HEK293 (cell line): ENCODE data around the gene STK11.

Experiments
- ATF2 ChIP-seq: fragments of 450-650 bp; formaldehyde crosslinking; IDR thresholded peaks from 2 replicates; pipeline ENCODE4 v1.5.1; 2016; ENCODE audit warnings: missing biosample characterization, missing genetic modification characterization, low read depth
- ELK4 ChIP-seq: IDR thresholded peaks from 2 replicates; pipeline ENCODE4 v1.6.1; 2011; ENCODE audit warnings: mild to moderate bottlenecking, low read depth, low read length, borderline replicate concordance
- GLI4 ChIP-seq: fragments of 450-650 bp; formaldehyde crosslinking; IDR thresholded peaks from 2 replicates; pipeline ENCODE4 v1.5.1; 2016; ENCODE audit warnings: missing biosample characterization, missing genetic modification characterization
- MYNN ChIP-seq: fragments of 450-650 bp; formaldehyde crosslinking; IDR thresholded peaks from 2 replicates; pipeline ENCODE4 v1.5.1; 2016; ENCODE audit warnings: missing biosample characterization, missing genetic modification characterization, borderline replicate concordance
- OSR2 ChIP-seq: fragments of 450-650 bp; formaldehyde crosslinking; IDR thresholded peaks from 2 replicates; pipeline ENCODE4 v1.5.1; 2016; ENCODE audit warnings: missing biosample characterization, missing genetic modification characterization
- OVOL3 ChIP-seq: fragments of 450-650 bp; formaldehyde crosslinking; IDR thresholded peaks from 2 replicates; pipeline ENCODE4 v1.5.1; 2016; ENCODE audit warnings: missing biosample characterization, missing genetic modification characterization
- SP2 ChIP-seq: fragments of 450-650 bp; formaldehyde crosslinking; IDR thresholded peaks from 2 replicates; pipeline ENCODE4 v1.5.1; 2016; ENCODE audit warnings: missing biosample characterization, missing genetic modification characterization
- SP3 ChIP-seq: fragments of 450-650 bp; formaldehyde crosslinking; IDR thresholded peaks from 2 replicates; pipeline ENCODE4 v1.5.1; 2016; ENCODE audit warnings: missing biosample characterization, missing genetic modification characterization
- SP7 ChIP-seq: fragments of 450-650 bp; formaldehyde crosslinking; IDR thresholded peaks from 2 replicates; pipeline ENCODE4 v1.5.1; 2016; ENCODE audit warnings: missing biosample characterization, missing genetic modification characterization
- TRIM28 ChIP-seq: IDR thresholded peaks from 2 replicates; pipeline ENCODE4 v1.6.1; 2011; ENCODE audit warnings: low read length, control low read depth, borderline replicate concordance
- ZBTB49 ChIP-seq: fragments of 450-650 bp; formaldehyde crosslinking; IDR thresholded peaks from 2 replicates; pipeline ENCODE4 v1.5.1; 2016; ENCODE audit warnings: missing biosample characterization, missing genetic modification characterization, low read depth
- ZNF404 ChIP-seq: fragments of 450-650 bp; formaldehyde crosslinking; IDR thresholded peaks from 2 replicates; pipeline ENCODE4 v1.5.1; 2017; ENCODE audit warnings: missing biosample characterization, missing genetic modification characterization
- ZNF514 ChIP-seq: fragments of 450-650 bp; formaldehyde crosslinking; IDR thresholded peaks from 2 replicates; pipeline ENCODE4 v1.5.1; 2016; ENCODE audit warnings: missing biosample characterization, missing genetic modification characterization
- ZNF530 ChIP-seq: fragments of 450-650 bp; formaldehyde crosslinking; IDR thresholded peaks from 2 replicates; pipeline ENCODE4 v1.5.1; 2016; ENCODE audit warnings: low read depth, missing biosample characterization, missing genetic modification characterization
- ZNF544 ChIP-seq: fragments of 450-650 bp; formaldehyde crosslinking; IDR thresholded peaks from 2 replicates; pipeline ENCODE4 v1.5.0; 2017; ENCODE audit warnings: missing biosample characterization, missing genetic modification characterization
- ZNF561 ChIP-seq: fragments of 450-650 bp; IDR thresholded peaks from 2 replicates; pipeline ENCODE4 v1.5.1; 2018; ENCODE audit warnings: missing biosample characterization, missing genetic modification characterization, borderline replicate concordance
- ZNF660 ChIP-seq: fragments of 450-650 bp; IDR thresholded peaks from 2 replicates; pipeline ENCODE4 v1.5.1; 2018; ENCODE audit warnings: missing biosample characterization, mild to moderate bottlenecking, missing genetic modification characterization
- ZNF704 ChIP-seq: fragments of 450-650 bp; formaldehyde crosslinking; IDR thresholded peaks from 2 replicates; pipeline ENCODE4 v1.5.1; 2016; ENCODE audit warnings: missing biosample characterization, missing genetic modification characterization
- ZNF76 ChIP-seq: fragments of 450-650 bp; formaldehyde crosslinking; IDR thresholded peaks from 2 replicates; pipeline ENCODE4; 2016; ENCODE audit warnings: low read depth, missing biosample characterization, missing genetic modification characterization, borderline replicate concordance
- ZNF785 ChIP-seq: fragments of 450-650 bp; formaldehyde crosslinking; IDR thresholded peaks from 2 replicates; pipeline ENCODE4 v1.5.1; 2016; ENCODE audit warnings: missing biosample characterization, missing genetic modification characterization
- ZNF830 ChIP-seq: fragments of 450-650 bp; IDR thresholded peaks from 2 replicates; pipeline ENCODE4 v1.5.0; 2018; ENCODE audit warnings: missing biosample characterization, missing genetic modification characterization, low read depth, mild to moderate bottlenecking, moderate library complexity
- ZNF837 ChIP-seq: fragments of 450-650 bp; formaldehyde crosslinking; IDR thresholded peaks from 2 replicates; pipeline ENCODE4 v1.5.1; 2016; ENCODE audit warnings: missing biosample characterization, missing genetic modification characterization
- ZNF843 ChIP-seq: fragments of 450-650 bp; formaldehyde crosslinking; IDR thresholded peaks from 2 replicates; pipeline ENCODE4 v1.5.1; 2016; ENCODE audit warnings: missing biosample characterization, missing genetic modification characterization
- ZSCAN30 ChIP-seq: fragments of 450-650 bp; IDR thresholded peaks from 2 replicates; pipeline ENCODE4 v1.5.1; 2018; ENCODE audit warnings: missing biosample characterization, mild to moderate bottlenecking, missing genetic modification characterization, moderate library complexity
- TF ChIP-seq, protein P1 (sequence below): fragments of 450-650 bp; formaldehyde crosslinking; optimal IDR thresholded peaks from 2 replicates; pipeline ENCODE3; 2016; ENCODE audit warnings: missing biosample characterization, mild to moderate bottlenecking, missing genetic modification characterization
- TF ChIP-seq, protein P2 (sequence below): fragments of 450-650 bp; formaldehyde crosslinking; IDR thresholded peaks from 2 replicates; pipeline ENCODE4 v1.5.1; 2016; ENCODE audit warnings: missing biosample characterization, missing genetic modification characterization
- TF ChIP-seq, protein P3 (sequence below): fragments of 450-650 bp; formaldehyde crosslinking; IDR thresholded peaks from 2 replicates; pipeline ENCODE4 v1.5.0; 2017; ENCODE audit warnings: missing biosample characterization, missing genetic modification characterization, borderline replicate concordance

The STK11 gene

DNA sequence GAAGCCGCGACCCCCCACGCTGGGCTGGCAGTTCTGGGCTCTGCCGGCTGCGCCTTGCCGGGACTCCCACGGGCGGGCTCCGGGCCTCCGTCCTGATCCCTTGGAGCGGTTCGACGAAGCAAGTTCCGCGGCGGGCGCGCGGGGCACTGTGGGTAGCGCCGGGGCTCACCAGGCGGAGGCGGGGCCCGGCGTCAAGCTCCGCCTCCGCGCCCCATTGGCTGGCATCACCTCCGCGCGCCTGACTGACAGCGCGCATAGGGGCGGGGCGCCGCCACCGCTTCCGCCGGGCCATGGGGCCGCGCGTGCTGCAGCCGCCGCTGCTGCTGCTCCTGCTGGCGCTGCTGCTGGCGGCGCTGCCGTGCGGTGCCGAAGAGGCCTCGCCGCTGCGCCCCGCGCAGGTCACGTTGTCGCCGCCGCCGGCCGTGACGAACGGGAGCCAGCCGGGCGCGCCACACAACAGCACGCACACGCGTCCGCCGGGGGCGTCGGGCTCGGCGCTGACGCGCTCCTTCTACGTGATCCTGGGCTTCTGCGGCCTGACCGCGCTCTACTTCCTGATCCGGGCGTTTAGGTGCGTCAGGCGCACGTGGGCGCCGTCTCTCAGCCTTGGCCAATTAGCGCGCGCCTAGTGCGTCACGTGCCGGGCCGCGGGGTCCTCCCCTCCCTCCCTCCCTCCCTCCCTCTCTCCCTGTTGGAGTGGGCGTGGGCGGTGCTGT is 69.8 kb downstream of the STK11 start, which contains the start of gene FAM174C (continued):
- TF ChIP-seq, protein P1, sequence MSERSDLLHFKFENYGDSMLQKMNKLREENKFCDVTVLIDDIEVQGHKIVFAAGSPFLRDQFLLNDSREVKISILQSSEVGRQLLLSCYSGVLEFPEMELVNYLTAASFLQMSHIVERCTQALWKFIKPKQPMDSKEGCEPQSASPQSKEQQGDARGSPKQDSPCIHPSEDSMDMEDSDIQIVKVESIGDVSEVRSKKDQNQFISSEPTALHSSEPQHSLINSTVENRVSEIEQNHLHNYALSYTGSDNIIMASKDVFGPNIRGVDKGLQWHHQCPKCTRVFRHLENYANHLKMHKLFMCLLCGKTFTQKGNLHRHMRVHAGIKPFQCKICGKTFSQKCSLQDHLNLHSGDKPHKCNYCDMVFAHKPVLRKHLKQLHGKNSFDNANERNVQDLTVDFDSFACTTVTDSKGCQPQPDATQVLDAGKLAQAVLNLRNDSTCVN (tag by site-specific recombination), result peak; percentile 80
- peak; percentile 93 for TF ChIP-seq ZNF837 (tag by site-specific recombination)
- TF ChIP-seq ZNF843 (tag by site-specific recombination), result no peak
- TF ChIP-seq ZNF530 (tag by site-specific recombination), result no peak
- TF ChIP-seq SP2 (tag by site-specific recombination), result peak; percentile 92
- TF ChIP-seq ZNF544 (tag by site-specific recombination), result no peak
- TF ChIP-seq ELK4, result peak; percentile 70; the same call in 1 of the 2 replicates
- TF ChIP-seq ATF2 (tag by site-specific recombination), result no peak
- peak; percentile 94 for TF ChIP-seq ZNF76
- TF ChIP-seq MYNN, result no peak
- no peak for TF ChIP-seq ZNF514 (tag by site-specific recombination)
- TF ChIP-seq ZNF704 (tag by site-specific recombination), result no peak
- peak; percentile 35 for TF ChIP-seq ZSCAN30 (tag by site-specific recombination)
- no peak; the same call in 1 of the 2 replicates for TF ChIP-seq SP3 (tag by site-specific recombination)
- TF ChIP-seq ZNF404 (tag by site-specific recombination), result no peak
- 0 out of 2 replicates have a peak, but pooled peaks have one; percentile 12 for TF ChIP-seq ZNF785
- no peak for TF ChIP-seq GLI4 (tag by site-specific recombination)
- TF ChIP-seq, protein P2, sequence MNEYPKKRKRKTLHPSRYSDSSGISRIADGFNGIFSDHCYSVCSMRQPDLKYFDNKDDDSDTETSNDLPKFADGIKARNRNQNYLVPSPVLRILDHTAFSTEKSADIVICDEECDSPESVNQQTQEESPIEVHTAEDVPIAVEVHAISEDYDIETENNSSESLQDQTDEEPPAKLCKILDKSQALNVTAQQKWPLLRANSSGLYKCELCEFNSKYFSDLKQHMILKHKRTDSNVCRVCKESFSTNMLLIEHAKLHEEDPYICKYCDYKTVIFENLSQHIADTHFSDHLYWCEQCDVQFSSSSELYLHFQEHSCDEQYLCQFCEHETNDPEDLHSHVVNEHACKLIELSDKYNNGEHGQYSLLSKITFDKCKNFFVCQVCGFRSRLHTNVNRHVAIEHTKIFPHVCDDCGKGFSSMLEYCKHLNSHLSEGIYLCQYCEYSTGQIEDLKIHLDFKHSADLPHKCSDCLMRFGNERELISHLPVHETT, result 0 out of 2 replicates have a peak, but pooled peaks have one; percentile 1
- TF ChIP-seq, protein P3, sequence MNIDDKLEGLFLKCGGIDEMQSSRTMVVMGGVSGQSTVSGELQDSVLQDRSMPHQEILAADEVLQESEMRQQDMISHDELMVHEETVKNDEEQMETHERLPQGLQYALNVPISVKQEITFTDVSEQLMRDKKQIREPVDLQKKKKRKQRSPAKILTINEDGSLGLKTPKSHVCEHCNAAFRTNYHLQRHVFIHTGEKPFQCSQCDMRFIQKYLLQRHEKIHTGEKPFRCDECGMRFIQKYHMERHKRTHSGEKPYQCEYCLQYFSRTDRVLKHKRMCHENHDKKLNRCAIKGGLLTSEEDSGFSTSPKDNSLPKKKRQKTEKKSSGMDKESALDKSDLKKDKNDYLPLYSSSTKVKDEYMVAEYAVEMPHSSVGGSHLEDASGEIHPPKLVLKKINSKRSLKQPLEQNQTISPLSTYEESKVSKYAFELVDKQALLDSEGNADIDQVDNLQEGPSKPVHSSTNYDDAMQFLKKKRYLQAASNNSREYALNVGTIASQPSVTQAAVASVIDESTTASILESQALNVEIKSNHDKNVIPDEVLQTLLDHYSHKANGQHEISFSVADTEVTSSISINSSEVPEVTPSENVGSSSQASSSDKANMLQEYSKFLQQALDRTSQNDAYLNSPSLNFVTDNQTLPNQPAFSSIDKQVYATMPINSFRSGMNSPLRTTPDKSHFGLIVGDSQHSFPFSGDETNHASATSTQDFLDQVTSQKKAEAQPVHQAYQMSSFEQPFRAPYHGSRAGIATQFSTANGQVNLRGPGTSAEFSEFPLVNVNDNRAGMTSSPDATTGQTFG, result no peak
- no peak for TF ChIP-seq OVOL3
- TF ChIP-seq ZNF561 (tag by site-specific recombination), result no peak; the same call in 1 of the 2 replicates
- TF ChIP-seq ZNF830 (tag by site-specific recombination), result no peak
- peak; percentile 29; the same call in 1 of the 2 replicates for TF ChIP-seq OSR2 (tag by site-specific recombination)
- TF ChIP-seq SP7 (tag by site-specific recombination), result peak; percentile 16
- no peak for TF ChIP-seq TRIM28
- no peak for TF ChIP-seq ZBTB49 (tag by site-specific recombination)
- peak; percentile 70 for TF ChIP-seq ZNF660
